KG1 (cell line): ENCODE measurements around the gene CCR9.

Source experiments
- DNase-seq: peaks from one replicate; lab custom pipeline; 2025; lab: John Stamatoyannopoulos, UW

The CCR9 gene

DNA sequence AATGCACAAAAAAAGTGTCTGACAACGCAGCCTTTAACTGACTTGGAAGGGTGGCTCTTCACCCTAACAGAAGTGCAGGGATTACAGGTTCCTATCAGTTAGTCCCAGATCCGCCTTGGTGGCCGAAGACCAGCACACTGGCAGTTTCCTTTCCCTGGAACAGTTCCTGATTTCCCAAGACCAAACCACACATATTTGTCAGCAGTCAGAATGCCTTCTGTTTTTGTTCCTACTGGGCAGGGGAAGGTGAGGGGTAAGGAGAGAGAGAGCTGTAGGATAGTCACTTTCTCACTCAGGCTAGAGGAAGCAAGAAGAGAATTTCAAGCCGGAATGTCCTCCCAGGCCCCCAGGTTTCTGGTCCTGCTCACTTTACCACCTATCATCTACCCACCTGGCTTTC is 66.1 kb downstream of the CCR9 start:
- DNase-seq = no peak
